HK-2 (cell line): ENCODE results near the gene NOL3.
A peak's percentile ranks its signal among the peaks of the same experiment; 100 is the strongest.

ENCODE experiments used
- DNase-seq: peaks from one replicate; pipeline ENCODE4 v3.0.0-alpha.2; 2018; ENCODE audit not compliant: unreplicated experiment

The NOL3 gene

GRCh38 chr16:67188798-67189197 is 18.5 kb downstream of the NOL3 start:
- DNase-seq = no peak

- no peak for DNase-seq
These were observed 19.7 kb downstream of the NOL3 start, which contains the start of gene EXOC3L1 for GRCh38 chr16:67190041-67190440. TSS of gene EXOC3L1 (minus strand) at chr16:67190136. CDS start at chr16:67189676, 460 bp downstream.

DNA sequence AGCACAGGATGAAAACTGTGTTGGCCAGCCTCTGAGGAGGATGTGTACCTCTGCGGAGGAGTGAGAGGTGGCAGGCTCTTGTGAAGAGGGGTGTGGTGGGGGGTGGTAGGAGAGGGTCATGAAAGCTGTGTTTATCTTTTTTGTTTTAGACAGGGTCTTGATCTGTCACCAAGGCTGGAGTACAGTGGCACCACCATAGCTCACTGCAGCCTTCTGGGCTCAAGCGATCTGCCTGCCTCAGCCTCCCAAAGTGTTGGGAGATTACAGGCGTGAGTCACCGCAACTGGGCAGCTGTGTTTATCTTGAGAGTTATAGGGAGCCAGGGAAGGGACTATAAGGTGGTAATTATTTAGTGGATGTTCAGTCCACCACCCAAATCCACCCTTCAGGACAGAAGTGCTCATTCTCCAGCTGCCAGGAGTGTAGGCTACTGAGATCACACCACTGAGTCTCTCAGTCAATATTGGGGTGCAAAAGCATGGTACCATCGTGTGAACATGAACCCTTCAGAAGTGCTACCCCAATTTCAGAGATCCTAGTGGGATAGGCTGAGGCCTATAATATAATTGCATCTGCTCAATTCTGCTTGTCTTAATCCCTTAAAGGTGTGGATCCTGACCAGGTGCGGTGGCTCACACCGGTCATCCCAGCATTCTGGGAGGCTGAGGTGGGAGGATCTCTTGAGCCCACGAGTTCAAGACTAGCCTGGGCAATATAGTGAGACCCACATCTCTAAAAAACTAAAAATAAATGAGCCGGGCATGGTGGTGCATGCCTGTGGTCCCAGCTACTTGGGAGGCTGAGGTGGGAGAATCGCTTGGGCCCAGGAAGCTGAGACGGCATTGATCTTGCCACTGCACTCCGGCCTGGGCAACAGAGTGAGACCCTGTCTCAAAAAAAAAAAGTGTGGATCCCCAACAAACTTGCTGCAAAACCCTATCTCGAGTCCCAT is 20.4 kb downstream of the NOL3 start:
- no peak for DNase-seq

DNA sequence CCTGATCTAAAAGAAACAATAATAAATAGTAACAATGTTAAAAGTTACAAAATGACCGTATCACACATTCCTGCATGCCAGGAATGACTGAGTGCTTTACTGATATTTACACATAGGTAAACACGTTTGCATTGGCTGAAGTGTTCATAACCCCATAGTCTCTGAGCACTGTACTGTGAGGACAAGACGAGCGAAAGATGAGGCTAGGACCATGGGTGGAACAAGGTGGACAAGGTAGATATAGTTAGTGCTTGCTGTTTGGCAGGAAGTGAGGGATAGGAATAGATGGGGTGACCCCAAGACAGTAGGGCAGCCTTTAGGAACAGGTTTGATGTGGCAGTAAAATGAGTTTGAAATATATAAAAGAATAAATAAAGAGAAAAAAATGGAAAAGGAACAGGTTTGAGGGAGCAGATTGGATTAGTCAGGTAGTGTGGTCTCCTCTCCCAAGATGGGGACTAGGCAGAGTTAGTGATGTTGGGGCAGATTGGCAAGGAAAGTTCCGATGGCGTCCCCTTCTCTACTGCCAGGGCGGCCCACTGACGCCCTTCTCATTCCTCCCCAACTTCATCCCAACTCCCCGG is 21.2 kb downstream of the NOL3 start:
- no peak for DNase-seq

- DNase-seq = peak; percentile 90
These were observed 21.8 kb downstream of the NOL3 start, which contains the start of gene E2F4 for GRCh38 chr16:67191995-67192681. TSS of gene E2F4 (plus strand) at chr16:67192155. CDS start at chr16:67192228, 73 bp downstream.

DNA sequence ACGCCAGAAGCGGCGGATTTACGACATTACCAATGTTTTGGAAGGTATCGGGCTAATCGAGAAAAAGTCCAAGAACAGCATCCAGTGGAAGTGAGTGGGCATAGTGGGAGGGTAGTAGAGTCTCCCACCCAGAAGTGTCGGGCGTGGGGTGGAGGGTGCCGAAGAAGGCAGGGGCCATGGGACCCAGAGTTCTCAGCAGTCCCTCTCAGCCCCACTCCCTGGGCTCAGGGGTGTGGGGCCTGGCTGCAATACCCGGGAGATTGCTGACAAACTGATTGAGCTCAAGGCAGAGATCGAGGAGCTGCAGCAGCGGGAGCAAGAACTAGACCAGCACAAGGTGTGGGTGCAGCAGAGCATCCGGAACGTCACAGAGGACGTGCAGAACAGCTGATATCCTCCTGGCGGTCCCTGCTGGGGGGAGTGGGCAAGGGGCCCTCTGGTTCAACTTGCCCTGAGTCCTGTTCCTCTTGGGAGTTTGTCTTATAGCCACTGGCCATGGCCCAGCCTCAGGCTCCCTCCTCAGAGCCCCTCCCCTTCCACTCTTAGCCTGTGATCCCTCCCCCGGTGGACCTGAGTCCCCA is 22.5 kb downstream of the NOL3 start:
- DNase-seq = no peak

GRCh38 chr16:67193536-67193935 is 23.2 kb downstream of the NOL3 start:
- no peak for DNase-seq

DNA sequence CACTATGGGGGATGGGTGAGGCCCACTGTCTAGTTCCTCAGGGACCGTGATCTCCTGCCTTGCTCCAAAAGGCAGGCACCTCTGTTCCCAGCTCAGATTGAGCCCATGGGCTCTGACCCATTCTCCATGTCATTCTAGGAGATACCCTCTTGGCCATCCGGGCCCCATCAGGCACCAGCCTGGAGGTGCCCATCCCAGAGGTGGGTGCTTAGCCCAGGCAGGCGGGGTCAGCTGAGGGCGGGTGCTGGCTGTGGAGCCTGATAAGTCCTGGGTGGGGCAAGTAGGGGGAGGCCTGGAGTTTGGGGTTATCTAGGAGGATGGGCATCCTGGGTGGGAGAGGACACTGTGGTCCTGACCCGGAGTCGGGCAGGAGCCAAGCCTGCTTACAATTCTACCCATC is 23.9 kb downstream of the NOL3 start:
- no peak for DNase-seq

DNA sequence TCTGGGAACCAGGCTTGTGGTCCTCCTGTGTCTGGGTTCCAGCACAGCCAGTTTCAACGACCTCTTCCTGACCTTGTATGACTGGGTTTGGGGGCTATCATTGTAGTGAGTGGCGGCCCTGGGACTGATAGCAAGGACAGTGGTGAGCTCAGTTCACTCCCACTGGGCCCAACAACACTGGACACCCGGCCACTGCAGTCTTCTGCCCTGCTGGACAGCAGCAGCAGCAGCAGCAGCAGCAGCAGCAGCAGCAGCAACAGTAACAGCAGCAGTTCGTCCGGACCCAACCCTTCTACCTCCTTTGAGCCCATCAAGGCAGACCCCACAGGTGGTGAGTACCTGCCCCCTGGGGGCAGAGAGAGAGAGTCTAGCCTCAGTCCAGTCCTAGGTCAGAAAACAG is 25.3 kb downstream of the NOL3 start:
- DNase-seq = no peak

DNA sequence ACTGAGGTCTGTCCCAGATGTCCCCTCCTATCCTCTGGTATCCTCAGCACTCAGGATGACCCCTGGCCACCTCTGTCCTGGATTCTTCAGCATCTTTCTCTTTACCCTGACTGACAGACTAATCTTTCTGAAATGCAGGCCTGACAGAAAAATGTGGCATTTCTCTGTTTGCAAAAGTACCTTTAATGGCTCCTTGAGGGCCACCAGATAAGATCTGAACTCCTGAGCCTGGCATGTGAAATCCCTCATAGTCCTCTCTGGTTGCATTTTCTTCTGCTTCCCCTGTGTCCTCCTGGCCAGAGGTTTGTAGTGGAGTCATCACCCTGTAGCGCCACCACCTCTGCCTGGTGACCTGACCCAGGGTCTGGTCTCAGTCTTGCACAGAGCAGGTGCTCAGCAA is 26.5 kb downstream of the NOL3 start:
- DNase-seq = no peak

DNA sequence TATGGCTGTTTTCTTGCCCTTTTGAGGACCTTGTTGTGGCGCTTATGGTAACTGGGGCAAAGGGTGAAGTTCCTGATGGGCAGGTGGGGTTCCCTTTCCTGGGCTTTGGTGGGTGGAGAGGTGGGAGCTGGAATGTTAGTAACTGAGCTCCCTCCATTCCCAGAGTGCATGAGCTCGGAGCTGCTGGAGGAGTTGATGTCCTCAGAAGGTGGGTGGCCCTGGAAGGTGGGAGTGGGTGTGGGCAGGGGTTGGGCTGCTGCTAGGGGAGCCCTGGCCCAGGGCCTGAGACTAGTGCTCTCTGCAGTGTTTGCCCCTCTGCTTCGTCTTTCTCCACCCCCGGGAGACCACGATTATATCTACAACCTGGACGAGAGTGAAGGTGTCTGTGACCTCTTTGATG is 27.4 kb downstream of the NOL3 start:
- DNase-seq = no peak

GRCh38 chr16:67198238-67198734 is 27.9 kb downstream of the NOL3 start:
- DNase-seq = no peak

DNA sequence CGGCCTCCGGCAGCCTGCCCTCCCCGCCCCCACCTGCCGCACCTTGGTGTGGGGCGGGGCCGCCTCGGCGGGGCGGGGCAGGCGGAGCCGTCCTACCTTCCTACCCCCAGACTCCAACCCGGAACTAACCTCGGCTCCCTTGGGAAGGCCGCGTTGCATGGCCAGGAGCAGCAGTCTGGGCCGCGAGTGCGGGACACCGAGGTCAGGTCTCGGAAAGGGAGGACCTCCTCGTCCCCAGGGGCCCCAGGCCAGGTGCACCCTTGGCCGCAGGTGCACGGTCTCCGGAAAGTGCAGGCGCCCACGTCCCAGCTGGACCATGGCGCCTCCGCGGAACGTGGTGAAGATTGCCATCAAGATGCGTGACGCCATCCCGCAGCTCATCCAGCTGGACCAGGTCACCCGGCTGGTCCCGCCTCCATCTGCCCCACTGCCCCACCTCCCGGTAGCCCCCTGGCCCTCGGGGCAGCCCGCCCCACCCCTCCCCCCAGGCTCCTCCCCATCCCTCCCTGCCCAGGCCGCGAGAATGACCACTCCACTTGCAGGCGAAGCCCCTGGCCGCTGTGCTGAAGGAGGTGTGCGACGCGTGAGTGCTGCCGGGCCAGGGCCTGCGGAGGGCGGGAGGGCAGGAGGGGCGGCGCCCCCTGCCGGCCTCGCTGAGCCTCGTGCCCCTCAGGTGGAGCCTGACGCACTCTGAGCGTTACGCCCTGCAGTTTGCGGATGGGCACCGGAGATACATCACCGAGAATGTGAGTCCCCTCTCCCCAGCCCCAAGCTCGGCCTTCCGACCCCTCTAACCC is 28.9 kb downstream of the NOL3 start, which contains the start of gene ELMO3:
TSS of gene ELMO3 (plus strand) at position 121 of the 797 bp plus-strand sequence. CDS start at position 317, 196 bp downstream.
- no peak for DNase-seq

GRCh38 chr16:67199808-67200198 is 29.5 kb downstream of the NOL3 start:
- no peak for DNase-seq

GRCh38 chr16:67200491-67200890 is 30.2 kb downstream of the NOL3 start:
- no peak for DNase-seq

- no peak for DNase-seq
These were observed 31.3 kb downstream of the NOL3 start for GRCh38 chr16:67201411-67202345.

DNA sequence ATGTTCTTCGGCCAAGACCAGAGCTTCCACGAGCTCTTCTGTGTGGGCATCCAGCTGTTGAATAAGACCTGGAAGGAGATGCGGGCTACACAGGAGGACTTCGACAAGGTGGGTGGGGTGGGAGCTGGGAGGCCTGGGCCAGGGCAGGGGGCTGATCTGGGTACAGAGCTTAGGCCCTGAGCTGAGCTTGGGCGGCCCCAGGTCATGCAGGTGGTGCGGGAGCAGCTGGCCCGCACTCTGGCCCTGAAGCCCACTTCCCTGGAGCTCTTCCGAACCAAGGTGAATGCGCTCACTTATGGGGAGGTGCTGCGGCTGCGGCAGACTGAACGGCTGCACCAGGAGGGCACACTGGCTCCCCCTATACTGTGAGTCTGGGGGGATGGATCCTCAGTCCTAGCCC is 32.1 kb downstream of the NOL3 start:
- DNase-seq = no peak

GRCh38 chr16:67202956-67203493 is 32.7 kb downstream of the NOL3 start:
- DNase-seq = no peak

DNA sequence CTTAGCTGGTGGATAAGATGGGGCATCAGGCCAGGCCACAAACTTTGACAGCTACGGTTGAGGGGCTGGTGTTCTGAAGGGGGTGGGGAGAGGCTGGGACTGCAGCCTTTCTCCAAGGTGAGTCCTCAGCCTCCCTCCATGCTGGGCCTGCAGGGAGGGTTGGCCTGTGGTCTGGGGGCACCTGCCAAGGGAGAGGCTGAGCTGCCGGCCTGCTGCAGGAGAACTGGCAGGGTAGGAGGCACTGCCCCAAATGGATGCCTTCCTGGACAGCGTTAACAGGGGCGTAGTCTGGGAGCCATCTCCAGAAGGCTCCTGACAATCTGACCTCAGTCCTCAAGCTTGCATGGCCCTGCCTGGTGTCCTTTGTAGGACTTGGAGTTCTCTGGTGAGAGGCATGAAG is 33.7 kb downstream of the NOL3 start:
- no peak for DNase-seq
